ENCODE measurements around the gene EDEM1. TPM values are rescaled to one million over a fixed set of nuclear protein-coding genes. Genes with fewer than 3 reads are reported as not detected.
"Not testable (repeated sequence)": the region's sequence is repeated elsewhere in the genome, so short reads cannot be mapped to it uniquely, and the experiment has no call there.

The EDEM1 gene
- total and polyA plus RNA-seq, 2 experiments from 2014 or later = 5.0 to 51.6 TPM

DNA sequence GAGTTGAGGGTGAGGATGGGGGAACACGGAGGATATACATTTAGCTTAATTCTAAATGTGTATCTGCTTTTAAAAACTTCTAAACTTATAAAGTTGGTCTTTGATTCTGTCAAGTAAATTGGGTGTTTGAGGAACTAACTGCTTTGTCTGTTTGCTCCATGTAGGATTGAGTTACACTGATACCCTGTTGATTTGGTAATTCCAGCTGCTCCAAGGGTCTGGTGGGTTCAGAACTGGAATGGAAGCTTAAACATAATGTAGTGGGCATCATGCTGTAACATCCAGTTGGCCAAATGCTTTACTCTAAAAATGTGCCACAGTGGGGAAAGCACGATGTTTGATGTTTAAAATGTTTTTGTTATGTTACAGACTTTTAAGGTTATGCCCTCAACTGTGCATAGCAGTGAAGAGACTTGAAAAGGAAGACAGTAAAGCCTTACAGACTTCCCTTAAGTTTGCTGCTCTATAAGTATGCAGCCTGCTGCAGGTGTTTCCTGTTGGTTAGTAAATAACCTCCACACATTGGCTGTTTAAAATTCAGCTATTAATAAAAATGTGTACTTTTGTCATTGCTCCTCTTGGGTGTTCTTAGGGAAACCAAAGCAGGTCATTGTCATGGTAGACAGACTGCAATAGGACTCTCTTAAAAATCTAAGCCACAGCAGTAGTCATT is 5.9 kb upstream of the EDEM1 start:
- H3K27me3 ChIP-seq = no peaks in the 10 kb centered on the region
- TF ChIP-seq, protein P1, sequence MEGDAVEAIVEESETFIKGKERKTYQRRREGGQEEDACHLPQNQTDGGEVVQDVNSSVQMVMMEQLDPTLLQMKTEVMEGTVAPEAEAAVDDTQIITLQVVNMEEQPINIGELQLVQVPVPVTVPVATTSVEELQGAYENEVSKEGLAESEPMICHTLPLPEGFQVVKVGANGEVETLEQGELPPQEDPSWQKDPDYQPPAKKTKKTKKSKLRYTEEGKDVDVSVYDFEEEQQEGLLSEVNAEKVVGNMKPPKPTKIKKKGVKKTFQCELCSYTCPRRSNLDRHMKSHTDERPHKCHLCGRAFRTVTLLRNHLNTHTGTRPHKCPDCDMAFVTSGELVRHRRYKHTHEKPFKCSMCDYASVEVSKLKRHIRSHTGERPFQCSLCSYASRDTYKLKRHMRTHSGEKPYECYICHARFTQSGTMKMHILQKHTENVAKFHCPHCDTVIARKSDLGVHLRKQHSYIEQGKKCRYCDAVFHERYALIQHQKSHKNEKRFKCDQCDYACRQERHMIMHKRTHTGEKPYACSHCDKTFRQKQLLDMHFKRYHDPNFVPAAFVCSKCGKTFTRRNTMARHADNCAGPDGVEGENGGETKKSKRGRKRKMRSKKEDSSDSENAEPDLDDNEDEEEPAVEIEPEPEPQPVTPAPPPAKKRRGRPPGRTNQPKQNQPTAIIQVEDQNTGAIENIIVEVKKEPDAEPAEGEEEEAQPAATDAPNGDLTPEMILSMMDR (IDR thresholded peaks at IDR 0.05; ENCODE audit: low read depth, low read length) = no peak
- DNase-seq (ENCODE audit: low read depth in 1 of 2, low spot score in 1 of 2) = no peak
- no peak overlapping the region for H3K27ac ChIP-seq
- H3K9me3 ChIP-seq (ENCODE audit: low read depth) = no peaks in the 10 kb centered on the region
- H3K36me3 ChIP-seq = peaks cover 23% of the 10 kb centered on the region
- no peak overlapping the region for H3K4me3 ChIP-seq
- peaks cover 6% of the 10 kb centered on the region for H3K4me1 ChIP-seq (ENCODE audit: low read depth)

DNA sequence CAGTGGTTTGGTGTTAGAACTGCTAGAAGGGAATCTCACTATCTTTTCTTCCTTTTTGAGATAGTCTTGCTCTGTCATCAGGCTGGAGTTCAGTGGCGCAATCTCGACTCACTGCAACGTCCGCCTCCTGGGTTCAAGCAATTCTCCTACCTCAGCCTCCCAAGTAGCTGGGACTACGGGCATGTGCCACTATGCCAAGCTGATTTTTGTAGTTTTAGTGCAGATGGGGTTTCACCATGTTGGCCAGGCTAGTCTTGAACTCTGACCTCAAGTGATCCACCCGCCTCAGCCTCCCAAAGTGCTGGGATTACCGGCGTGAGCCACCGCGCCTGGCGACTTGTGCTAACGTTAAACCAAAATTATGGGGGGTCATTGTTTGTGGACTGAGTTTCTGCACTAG is 3.8 kb upstream of the EDEM1 start:
- DNase-seq (ENCODE audit: low read depth in 1 of 2, low spot score in 1 of 2); H3K27me3 ChIP-seq; H3K4me1 ChIP-seq (ENCODE audit: low read depth); H3K27ac ChIP-seq; H3K4me3 ChIP-seq; H3K9me3 ChIP-seq (ENCODE audit: low read depth): not testable (repeated sequence)
- peaks cover 23% of the 10 kb centered on the region for H3K36me3 ChIP-seq

DNA sequence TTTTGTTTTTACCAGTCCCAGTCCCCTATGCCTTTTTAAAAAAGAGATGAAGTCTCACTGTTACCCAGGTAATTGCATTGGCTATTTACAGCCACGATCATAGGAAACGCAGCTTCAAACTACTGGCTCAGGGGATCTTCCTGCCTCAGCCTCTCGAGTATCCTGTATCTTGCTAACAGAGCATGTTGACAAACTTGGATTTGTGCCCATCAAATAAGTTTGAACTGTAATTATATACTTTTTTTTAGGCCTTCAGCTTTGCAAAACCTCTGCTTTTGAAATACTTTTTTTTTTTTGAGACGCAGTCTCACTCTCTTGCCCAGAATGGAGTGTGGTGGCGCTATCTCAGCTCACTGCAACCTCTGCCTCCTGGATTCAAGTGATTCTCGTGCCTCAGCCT is 3.0 kb upstream of the EDEM1 start:
- H3K4me3 ChIP-seq = no peak overlapping the region
- peaks cover 6% of the 10 kb centered on the region for H3K4me1 ChIP-seq (ENCODE audit: low read depth)
- no peaks in the 10 kb centered on the region for H3K9me3 ChIP-seq (ENCODE audit: low read depth)
- H3K27ac ChIP-seq = no peak overlapping the region
- TF ChIP-seq, protein P1 (IDR thresholded peaks at IDR 0.05; ENCODE audit: low read depth, low read length) = no peak
- DNase-seq (ENCODE audit: low read depth in 1 of 2, low spot score in 1 of 2) = no peak
- peaks cover 17% of the 10 kb centered on the region for H3K36me3 ChIP-seq
- H3K27me3 ChIP-seq = peaks cover 4% of the 10 kb centered on the region

DNA sequence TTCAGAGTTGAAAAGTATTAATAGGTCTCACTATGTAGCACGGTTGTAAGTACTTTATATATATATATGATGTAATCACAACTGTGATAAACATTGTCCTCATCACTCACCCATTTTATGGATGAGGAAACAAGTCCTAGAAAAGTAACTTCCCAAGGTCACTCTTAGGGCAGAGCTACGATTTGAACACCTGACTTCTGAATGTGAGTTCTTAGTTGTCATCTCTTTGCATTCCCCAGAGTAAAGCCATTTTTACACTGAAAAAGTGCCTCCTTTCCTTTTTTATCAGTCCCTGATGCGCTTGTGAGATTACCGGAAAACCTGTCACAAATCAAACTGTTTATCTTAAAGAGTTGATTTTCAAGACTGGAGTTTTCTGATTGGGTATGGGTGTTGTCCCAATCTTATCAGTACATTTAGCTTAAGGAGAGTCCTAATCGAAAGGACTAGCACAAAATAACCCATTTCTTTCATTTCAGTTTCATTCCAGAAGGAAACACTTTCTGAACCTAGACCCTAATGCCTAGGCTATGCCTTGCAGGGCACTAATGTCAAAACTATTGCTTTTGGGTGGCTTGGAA is 2.3 kb upstream of the EDEM1 start:
- H3K9me3 ChIP-seq (ENCODE audit: low read depth) = no peaks in the 10 kb centered on the region
- no peak overlapping the region for H3K4me3 ChIP-seq
- TF ChIP-seq, protein P1 (IDR thresholded peaks at IDR 0.05; ENCODE audit: low read depth, low read length) = no peak
- peaks cover 13% of the 10 kb centered on the region for H3K36me3 ChIP-seq
- H3K27me3 ChIP-seq = peaks cover 4% of the 10 kb centered on the region
- peaks cover 13% of the 10 kb centered on the region for H3K4me1 ChIP-seq (ENCODE audit: low read depth)
- DNase-seq (ENCODE audit: low read depth in 1 of 2, low spot score in 1 of 2) = no peak
- peak overlapping the region; percentile 49 for H3K27ac ChIP-seq

DNA sequence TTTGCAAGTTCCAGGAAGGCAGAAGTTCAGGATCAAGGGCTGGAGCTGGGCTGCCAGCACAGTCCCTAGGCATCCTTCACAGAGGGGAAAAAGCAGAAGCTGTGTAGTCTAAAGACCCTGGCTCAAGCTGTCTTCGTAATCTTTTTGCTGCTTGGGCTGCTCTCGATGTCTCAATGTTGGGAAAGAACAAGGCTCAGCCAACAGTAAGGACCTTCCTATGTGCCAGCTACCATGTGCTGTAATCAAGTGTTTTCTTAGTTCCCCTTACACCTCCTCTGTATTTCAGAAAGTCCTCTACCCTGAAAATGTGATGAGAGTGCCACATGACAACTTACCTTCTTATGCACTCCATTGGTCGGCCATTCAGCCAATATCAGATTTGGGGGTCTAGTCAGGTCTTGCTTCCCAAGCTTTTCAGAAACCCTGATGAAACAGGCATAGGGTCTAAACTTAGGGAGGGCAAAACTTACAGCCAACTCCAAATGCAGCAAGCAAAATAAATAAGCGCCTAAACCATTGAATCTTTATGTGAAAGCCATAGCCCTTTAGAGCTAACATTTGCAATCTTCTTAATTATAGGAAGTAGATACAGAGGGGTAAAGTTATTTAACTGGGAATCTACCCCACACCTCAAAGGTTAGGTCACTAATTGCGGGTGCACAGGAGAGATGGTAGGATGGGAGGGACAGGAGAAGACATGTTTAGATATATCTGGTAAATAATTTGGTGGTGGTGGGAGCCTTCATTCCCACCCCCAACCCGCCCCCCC is 1.2 kb upstream of the EDEM1 start:
- DNase-seq (ENCODE audit: low read depth in 1 of 2, low spot score in 1 of 2) = peak in 1 of 2 donors; percentile 39
- Histone ChIP-seq H3K27me3 (peaks cover 4% of the 10 kb centered on the region), H3K36me3 (peaks cover 10% of the 10 kb centered on the region), H3K4me3 (peak overlapping the region; percentile 92), H3K27ac (peak overlapping the region; percentile 49), H3K9me3 (ENCODE audit: low read depth) (no peaks in the 10 kb centered on the region), H3K4me1 (ENCODE audit: low read depth) (peaks cover 17% of the 10 kb centered on the region)
- TF ChIP-seq, protein P1 (IDR thresholded peaks at IDR 0.05; ENCODE audit: low read depth, low read length) = no peak

DNA sequence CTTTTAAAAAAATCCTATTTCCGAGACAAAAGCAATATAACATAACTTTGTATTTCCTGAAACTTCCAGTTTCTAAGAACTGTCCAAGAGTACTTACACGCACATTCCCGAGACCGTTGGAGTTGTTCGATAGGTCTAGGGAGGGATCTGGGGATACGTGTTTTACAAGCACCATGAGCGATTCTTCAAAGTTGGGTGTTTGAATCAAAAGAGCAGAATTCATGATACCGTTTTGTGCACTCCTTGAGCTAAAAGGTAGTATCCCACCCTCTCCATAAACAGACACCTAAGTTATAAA is 700 bp upstream of the EDEM1 start:
- Histone ChIP-seq H3K27ac (peak overlapping the region; percentile 47), H3K4me3 (peak overlapping the region; percentile 92), H3K9me3 (ENCODE audit: low read depth) (no peaks in the 10 kb centered on the region), H3K27me3 (peaks cover 4% of the 10 kb centered on the region), H3K4me1 (ENCODE audit: low read depth) (peaks cover 17% of the 10 kb centered on the region), H3K36me3 (peaks cover 4% of the 10 kb centered on the region)
- TF ChIP-seq, protein P1 (IDR thresholded peaks at IDR 0.05; ENCODE audit: low read depth, low read length) = no peak
- DNase-seq (ENCODE audit: low read depth in 1 of 2, low spot score in 1 of 2) = peak; percentile 25 to 62
